ENCODE data around the gene EIF4G3.

The EIF4G3 gene

DNA sequence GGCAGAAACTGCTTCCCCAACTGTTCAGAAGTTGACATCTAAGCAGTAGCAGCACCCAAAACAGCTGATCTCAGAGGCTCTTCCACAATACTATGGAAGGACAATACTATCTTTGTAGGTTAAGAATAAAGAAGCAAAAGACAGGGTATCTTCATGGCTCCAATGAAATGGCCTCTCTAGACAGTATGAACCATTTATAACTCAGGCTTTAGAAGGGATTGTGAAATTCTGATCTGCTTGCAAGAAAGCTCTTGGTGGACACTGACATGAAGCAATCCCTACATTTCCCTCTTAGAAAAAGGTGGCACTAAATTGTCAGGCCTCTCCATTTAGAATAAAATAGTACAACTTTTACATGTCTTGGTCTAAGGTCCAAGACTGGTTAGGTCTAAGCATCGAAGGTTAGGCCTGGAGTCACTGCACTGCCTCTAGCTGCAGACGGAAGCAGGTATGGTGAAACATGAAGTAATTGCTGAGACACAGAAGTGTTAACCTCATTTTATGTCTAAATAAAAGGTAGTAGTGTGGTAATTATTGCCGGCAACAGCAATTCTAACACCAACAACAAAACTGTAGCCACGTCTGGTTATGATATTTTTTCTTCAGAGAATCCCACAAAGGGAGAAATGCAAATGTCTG is 339.0 kb downstream of the EIF4G3 start:
- TF ChIP-seq EP300 (IDR thresholded peaks at IDR 0.05; ENCODE audit: borderline replicate concordance): no peak
- no peak for TF ChIP-seq CEBPB (IDR thresholded peaks at IDR 0.05)
- no peak for TF ChIP-seq TEAD4 (IDR thresholded peaks at IDR 0.05)
- TF ChIP-seq, protein P1, sequence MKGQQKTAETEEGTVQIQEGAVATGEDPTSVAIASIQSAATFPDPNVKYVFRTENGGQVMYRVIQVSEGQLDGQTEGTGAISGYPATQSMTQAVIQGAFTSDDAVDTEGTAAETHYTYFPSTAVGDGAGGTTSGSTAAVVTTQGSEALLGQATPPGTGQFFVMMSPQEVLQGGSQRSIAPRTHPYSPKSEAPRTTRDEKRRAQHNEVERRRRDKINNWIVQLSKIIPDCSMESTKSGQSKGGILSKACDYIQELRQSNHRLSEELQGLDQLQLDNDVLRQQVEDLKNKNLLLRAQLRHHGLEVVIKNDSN (IDR thresholded peaks at IDR 0.05): no peak
- no peak for TF ChIP-seq FOXM1 (IDR thresholded peaks at IDR 0.05; ENCODE audit: borderline replicate concordance, low read depth)
- TF ChIP-seq CREB1 (IDR thresholded peaks at IDR 0.05; ENCODE audit: low read depth): no peak
- TF ChIP-seq, protein P2, sequence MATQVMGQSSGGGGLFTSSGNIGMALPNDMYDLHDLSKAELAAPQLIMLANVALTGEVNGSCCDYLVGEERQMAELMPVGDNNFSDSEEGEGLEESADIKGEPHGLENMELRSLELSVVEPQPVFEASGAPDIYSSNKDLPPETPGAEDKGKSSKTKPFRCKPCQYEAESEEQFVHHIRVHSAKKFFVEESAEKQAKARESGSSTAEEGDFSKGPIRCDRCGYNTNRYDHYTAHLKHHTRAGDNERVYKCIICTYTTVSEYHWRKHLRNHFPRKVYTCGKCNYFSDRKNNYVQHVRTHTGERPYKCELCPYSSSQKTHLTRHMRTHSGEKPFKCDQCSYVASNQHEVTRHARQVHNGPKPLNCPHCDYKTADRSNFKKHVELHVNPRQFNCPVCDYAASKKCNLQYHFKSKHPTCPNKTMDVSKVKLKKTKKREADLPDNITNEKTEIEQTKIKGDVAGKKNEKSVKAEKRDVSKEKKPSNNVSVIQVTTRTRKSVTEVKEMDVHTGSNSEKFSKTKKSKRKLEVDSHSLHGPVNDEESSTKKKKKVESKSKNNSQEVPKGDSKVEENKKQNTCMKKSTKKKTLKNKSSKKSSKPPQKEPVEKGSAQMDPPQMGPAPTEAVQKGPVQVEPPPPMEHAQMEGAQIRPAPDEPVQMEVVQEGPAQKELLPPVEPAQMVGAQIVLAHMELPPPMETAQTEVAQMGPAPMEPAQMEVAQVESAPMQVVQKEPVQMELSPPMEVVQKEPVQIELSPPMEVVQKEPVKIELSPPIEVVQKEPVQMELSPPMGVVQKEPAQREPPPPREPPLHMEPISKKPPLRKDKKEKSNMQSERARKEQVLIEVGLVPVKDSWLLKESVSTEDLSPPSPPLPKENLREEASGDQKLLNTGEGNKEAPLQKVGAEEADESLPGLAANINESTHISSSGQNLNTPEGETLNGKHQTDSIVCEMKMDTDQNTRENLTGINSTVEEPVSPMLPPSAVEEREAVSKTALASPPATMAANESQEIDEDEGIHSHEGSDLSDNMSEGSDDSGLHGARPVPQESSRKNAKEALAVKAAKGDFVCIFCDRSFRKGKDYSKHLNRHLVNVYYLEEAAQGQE (IDR thresholded peaks at IDR 0.05; ENCODE audit: low read depth): no peak
- TF ChIP-seq NFIC (IDR thresholded peaks at IDR 0.05): no peak
- TF ChIP-seq RAD21 (IDR thresholded peaks at IDR 0.05; ENCODE audit: low read depth): no peak
- no peak for TF ChIP-seq TCF12 (IDR thresholded peaks at IDR 0.05; ENCODE audit: low read depth)
- no peak for TF ChIP-seq ZBTB7A (IDR thresholded peaks at IDR 0.05; ENCODE audit: low read depth)
- no peak for TF ChIP-seq YY1 (IDR thresholded peaks at IDR 0.05; ENCODE audit: low read depth)
- no peak for TF ChIP-seq MAX (IDR thresholded peaks at IDR 0.05)
- no peak for TF ChIP-seq TAF1 (IDR thresholded peaks at IDR 0.05; ENCODE audit: low read depth)
- TF ChIP-seq EGR1 (IDR thresholded peaks at IDR 0.05): no peak

- TF ChIP-seq, protein P1 (IDR thresholded peaks at IDR 0.05): no peak
- TF ChIP-seq TAF1 (IDR thresholded peaks at IDR 0.05; ENCODE audit: low read depth): no peak
- TF ChIP-seq FOXM1 (IDR thresholded peaks at IDR 0.05; ENCODE audit: borderline replicate concordance, low read depth): no peak
- TF ChIP-seq EP300 (IDR thresholded peaks at IDR 0.05; ENCODE audit: borderline replicate concordance): no peak
These were observed 340.5 kb downstream of the EIF4G3 start for GRCh38 chr1:20836230-20836629.

GRCh38 chr1:20834780-20835179 is 341.9 kb downstream of the EIF4G3 start:
- TF ChIP-seq TCF12 (IDR thresholded peaks at IDR 0.05; ENCODE audit: low read depth): no peak
- no peak for TF ChIP-seq NFIC (IDR thresholded peaks at IDR 0.05)
- no peak for TF ChIP-seq FOXM1 (IDR thresholded peaks at IDR 0.05; ENCODE audit: borderline replicate concordance, low read depth)
- TF ChIP-seq, protein P1 (IDR thresholded peaks at IDR 0.05): no peak
- TF ChIP-seq TAF1 (IDR thresholded peaks at IDR 0.05; ENCODE audit: low read depth): no peak
- TF ChIP-seq ZBTB7A (IDR thresholded peaks at IDR 0.05; ENCODE audit: low read depth): no peak
- no peak for TF ChIP-seq CREB1 (IDR thresholded peaks at IDR 0.05; ENCODE audit: low read depth)
- no peak for TF ChIP-seq YY1 (IDR thresholded peaks at IDR 0.05; ENCODE audit: low read depth)
- no peak for TF ChIP-seq EGR1 (IDR thresholded peaks at IDR 0.05)
- TF ChIP-seq RAD21 (IDR thresholded peaks at IDR 0.05; ENCODE audit: low read depth): no peak
- TF ChIP-seq MAX (IDR thresholded peaks at IDR 0.05): no peak
- no peak for TF ChIP-seq TEAD4 (IDR thresholded peaks at IDR 0.05)
- TF ChIP-seq, protein P2 (IDR thresholded peaks at IDR 0.05; ENCODE audit: low read depth): no peak
- TF ChIP-seq CEBPB (IDR thresholded peaks at IDR 0.05): no peak
- TF ChIP-seq EP300 (IDR thresholded peaks at IDR 0.05; ENCODE audit: borderline replicate concordance): no peak

DNA sequence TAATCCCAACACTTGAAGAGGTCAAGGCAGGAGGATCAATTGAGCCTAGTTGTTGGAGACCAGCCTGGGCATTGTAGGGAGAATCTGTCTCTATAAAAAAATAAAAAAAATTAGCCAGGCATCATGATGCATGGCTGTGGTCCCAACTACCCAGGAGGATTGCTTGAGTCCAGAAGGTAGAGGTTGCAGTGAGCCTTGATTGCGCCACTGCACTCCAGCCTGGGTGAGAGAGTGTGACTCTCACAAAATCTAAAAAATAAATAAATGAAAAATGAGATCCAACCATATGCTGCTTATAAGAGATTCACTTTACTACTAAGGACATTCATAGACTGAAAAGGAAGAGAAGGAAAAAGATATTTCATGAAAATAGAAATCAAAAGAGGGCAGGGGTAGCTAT is 342.5 kb downstream of the EIF4G3 start:
- TF ChIP-seq NFIC (IDR thresholded peaks at IDR 0.05) (no peak), CREB1 (IDR thresholded peaks at IDR 0.05; ENCODE audit: low read depth) (no peak), TEAD4 (IDR thresholded peaks at IDR 0.05) (no peak), RAD21 (IDR thresholded peaks at IDR 0.05; ENCODE audit: low read depth) (no peak), TAF1 (IDR thresholded peaks at IDR 0.05; ENCODE audit: low read depth) (no peak), CEBPB (IDR thresholded peaks at IDR 0.05) (no peak), EP300 (IDR thresholded peaks at IDR 0.05; ENCODE audit: borderline replicate concordance) (no peak), ZBTB7A (IDR thresholded peaks at IDR 0.05; ENCODE audit: low read depth) (no peak), YY1 (IDR thresholded peaks at IDR 0.05; ENCODE audit: low read depth) (no peak), TCF12 (IDR thresholded peaks at IDR 0.05; ENCODE audit: low read depth) (no peak), FOXM1 (IDR thresholded peaks at IDR 0.05; ENCODE audit: borderline replicate concordance, low read depth) (no peak), MAX (IDR thresholded peaks at IDR 0.05) (no peak), EGR1 (IDR thresholded peaks at IDR 0.05) (no peak)
- TF ChIP-seq, protein P2 (IDR thresholded peaks at IDR 0.05; ENCODE audit: low read depth): no peak
- TF ChIP-seq, protein P1 (IDR thresholded peaks at IDR 0.05): no peak
